HG03439 (cell line): ENCODE data around the gene GULP1.

ENCODE experiments used
- ATAC-seq: cut with Tn5 transposase; IDR thresholded peaks from one replicate; pipeline ENCODE4 v1.9.1; 2021; ENCODE audit warnings: mild to moderate bottlenecking, moderate library complexity; ENCODE audit not compliant: unreplicated experiment

GULP1 gene

GRCh38 chr2:188414869-188415753 is 123.4 kb downstream of the GULP1 start:
- ATAC-seq: no peak

GRCh38 chr2:188415754-188416083 is 124.0 kb downstream of the GULP1 start:
- ATAC-seq: no peak

GRCh38 chr2:188416367-188416766 is 124.7 kb downstream of the GULP1 start:
- no peak for ATAC-seq

- no peak for ATAC-seq
Observed at GRCh38 chr2:188422726-188423125, 131.1 kb downstream of the GULP1 start.

- ATAC-seq: no peak
Observed at GRCh38 chr2:188425266-188425665, 133.6 kb downstream of the GULP1 start.

- no peak for ATAC-seq
Observed at GRCh38 chr2:188426121-188426520, 134.4 kb downstream of the GULP1 start.

- no peak for ATAC-seq
Observed at GRCh38 chr2:188430705-188431104, 139.0 kb downstream of the GULP1 start.

- ATAC-seq: no peak
Observed at GRCh38 chr2:188434018-188434417, 142.3 kb downstream of the GULP1 start.

GRCh38 chr2:188435115-188435514 is 143.4 kb downstream of the GULP1 start:
- no peak for ATAC-seq

GRCh38 chr2:188437537-188437936 is 145.9 kb downstream of the GULP1 start:
- no peak for ATAC-seq

GRCh38 chr2:188439986-188440385 is 148.3 kb downstream of the GULP1 start:
- no peak for ATAC-seq

GRCh38 chr2:188440849-188441248 is 149.2 kb downstream of the GULP1 start:
- no peak for ATAC-seq

- no peak for ATAC-seq
Observed at GRCh38 chr2:188441288-188441947, 149.7 kb downstream of the GULP1 start.

- ATAC-seq: no peak
Observed at GRCh38 chr2:188443207-188443606, 151.5 kb downstream of the GULP1 start.

GRCh38 chr2:188444106-188444835 is 152.6 kb downstream of the GULP1 start:
- no peak for ATAC-seq

GRCh38 chr2:188449561-188449960 is 157.9 kb downstream of the GULP1 start:
- no peak for ATAC-seq

GRCh38 chr2:188449971-188450370 is 158.3 kb downstream of the GULP1 start:
- ATAC-seq: no peak

- ATAC-seq: no peak
Observed at GRCh38 chr2:188450732-188451483, 159.2 kb downstream of the GULP1 start.

GRCh38 chr2:188452084-188452483 is 160.4 kb downstream of the GULP1 start:
- no peak for ATAC-seq

GRCh38 chr2:188456114-188456909 is 164.6 kb downstream of the GULP1 start:
- ATAC-seq: no peak
